Measurements from ENCODE around the gene GTF2IRD1. TPM values are rescaled to one million over a fixed set of nuclear protein-coding genes. Genes with fewer than 3 reads are reported as not detected.

The GTF2IRD1 gene, protein sequence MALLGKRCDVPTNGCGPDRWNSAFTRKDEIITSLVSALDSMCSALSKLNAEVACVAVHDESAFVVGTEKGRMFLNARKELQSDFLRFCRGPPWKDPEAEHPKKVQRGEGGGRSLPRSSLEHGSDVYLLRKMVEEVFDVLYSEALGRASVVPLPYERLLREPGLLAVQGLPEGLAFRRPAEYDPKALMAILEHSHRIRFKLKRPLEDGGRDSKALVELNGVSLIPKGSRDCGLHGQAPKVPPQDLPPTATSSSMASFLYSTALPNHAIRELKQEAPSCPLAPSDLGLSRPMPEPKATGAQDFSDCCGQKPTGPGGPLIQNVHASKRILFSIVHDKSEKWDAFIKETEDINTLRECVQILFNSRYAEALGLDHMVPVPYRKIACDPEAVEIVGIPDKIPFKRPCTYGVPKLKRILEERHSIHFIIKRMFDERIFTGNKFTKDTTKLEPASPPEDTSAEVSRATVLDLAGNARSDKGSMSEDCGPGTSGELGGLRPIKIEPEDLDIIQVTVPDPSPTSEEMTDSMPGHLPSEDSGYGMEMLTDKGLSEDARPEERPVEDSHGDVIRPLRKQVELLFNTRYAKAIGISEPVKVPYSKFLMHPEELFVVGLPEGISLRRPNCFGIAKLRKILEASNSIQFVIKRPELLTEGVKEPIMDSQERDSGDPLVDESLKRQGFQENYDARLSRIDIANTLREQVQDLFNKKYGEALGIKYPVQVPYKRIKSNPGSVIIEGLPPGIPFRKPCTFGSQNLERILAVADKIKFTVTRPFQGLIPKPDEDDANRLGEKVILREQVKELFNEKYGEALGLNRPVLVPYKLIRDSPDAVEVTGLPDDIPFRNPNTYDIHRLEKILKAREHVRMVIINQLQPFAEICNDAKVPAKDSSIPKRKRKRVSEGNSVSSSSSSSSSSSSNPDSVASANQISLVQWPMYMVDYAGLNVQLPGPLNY
- total RNA-seq (ENCODE audit: unreplicated experiment): 32.6 TPM
- long read RNA-seq, partial matches to known transcripts: 1 of 4 reads
- long read RNA-seq, other reads (novel, unspliced or antisense): 0 of 4 reads

DNA sequence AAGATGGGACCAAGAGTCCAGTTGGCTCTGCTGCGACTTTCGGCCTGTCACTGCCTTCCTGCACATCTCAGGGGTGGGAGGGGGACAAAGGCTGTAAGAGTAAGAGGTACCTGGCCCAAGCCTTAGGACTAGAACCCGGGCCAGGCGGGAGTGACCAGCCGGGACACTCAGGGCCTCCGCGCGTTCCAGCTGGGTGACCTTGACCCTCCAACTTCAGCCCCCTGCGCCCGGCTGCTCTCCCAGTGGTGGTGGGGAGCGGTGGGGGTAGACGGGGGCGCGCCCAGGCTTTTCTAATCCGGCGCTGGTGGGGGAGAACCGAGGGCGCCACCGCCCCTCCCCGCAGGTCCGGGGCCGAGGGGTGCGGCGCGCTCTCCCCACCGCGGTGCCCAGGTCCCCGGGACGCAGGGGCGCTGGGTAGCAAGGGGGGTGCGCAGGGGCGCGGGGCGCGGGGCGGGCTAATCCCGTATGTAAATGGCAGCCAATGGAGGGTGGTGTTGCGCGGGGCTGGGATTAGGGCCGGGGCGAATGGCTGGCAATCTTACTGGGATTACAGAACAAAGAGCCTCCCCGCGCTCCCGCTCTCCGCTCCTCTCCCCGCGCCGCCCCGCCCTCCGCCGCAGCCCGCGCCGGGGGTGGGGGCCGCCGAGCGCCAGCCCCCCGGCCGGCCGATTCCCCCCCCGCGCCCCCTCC is at the start of gene GTF2IRD1:
Gene GTF2IRD1, plus strand, starts transcription at position 585 of the 690 bp plus-strand sequence. CDS start 54,175 bp downstream, outside the sequence.
- Mint-ChIP-seq H3K27me3 (ENCODE audit: unreplicated experiment) (peaks cover 12% of the 10 kb centered on the region), H3K27ac (ENCODE audit: unreplicated experiment) (no peak within 1 kb of the TSS), H3K4me3 (ENCODE audit: unreplicated experiment) (peak within 1 kb of the TSS; percentile 83), H3K9me3 (ENCODE audit: unreplicated experiment) (no peaks in the 10 kb centered on the region), H3K4me1 (ENCODE audit: unreplicated experiment) (peaks cover 2% of the 10 kb centered on the region), H3K36me3 (ENCODE audit: low read depth, unreplicated experiment) (peaks cover 7% of the 10 kb centered on the region)
- TF ChIP-seq, protein P1, sequence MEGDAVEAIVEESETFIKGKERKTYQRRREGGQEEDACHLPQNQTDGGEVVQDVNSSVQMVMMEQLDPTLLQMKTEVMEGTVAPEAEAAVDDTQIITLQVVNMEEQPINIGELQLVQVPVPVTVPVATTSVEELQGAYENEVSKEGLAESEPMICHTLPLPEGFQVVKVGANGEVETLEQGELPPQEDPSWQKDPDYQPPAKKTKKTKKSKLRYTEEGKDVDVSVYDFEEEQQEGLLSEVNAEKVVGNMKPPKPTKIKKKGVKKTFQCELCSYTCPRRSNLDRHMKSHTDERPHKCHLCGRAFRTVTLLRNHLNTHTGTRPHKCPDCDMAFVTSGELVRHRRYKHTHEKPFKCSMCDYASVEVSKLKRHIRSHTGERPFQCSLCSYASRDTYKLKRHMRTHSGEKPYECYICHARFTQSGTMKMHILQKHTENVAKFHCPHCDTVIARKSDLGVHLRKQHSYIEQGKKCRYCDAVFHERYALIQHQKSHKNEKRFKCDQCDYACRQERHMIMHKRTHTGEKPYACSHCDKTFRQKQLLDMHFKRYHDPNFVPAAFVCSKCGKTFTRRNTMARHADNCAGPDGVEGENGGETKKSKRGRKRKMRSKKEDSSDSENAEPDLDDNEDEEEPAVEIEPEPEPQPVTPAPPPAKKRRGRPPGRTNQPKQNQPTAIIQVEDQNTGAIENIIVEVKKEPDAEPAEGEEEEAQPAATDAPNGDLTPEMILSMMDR (IDR thresholded peaks at IDR 0.05; ENCODE audit: unreplicated experiment): no peak
- DNase-seq (ENCODE audit: low spot score): peak; percentile 46

DNA sequence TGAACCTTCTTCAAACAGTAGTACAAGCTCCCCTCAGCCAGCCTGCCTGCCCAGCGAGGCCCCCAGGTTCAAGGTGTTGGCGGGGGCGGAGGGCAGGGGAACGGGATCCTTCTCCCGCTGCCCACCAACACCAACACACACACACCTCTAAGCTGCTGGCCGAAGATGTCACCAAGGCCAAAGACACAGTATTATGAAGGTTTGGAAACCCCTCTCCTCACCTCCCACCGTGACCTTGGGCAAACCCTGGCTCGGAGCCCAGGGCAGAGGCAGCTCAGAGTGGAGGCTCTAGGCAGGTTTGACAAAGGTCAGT is 49.4 kb upstream of the GTF2IRD1 start:
- TF ChIP-seq, protein P1 (IDR thresholded peaks at IDR 0.05; ENCODE audit: unreplicated experiment): no peak
- Mint-ChIP-seq H3K4me3 (ENCODE audit: unreplicated experiment) (no peak overlapping the region), H3K27me3 (ENCODE audit: unreplicated experiment) (peaks cover 6% of the 10 kb centered on the region)

DNA sequence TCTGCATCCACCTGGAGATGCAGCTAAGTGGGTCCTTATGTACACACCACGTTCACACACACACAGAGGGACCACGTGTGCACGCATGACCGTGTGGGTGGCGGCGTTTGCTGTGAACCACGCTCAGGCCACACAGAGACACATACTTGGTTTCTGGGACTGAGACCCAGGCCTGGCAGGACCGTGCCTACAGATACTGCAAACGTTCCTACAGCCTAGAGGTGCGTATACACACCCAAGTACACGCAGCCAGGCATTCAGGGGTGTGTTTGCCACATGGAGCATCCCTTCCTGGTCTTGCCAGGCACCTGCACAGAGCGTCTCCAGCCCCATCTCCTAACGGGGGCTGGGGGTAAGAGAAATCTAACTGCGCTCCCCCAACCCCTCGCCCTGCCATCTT is 49.0 kb upstream of the GTF2IRD1 start:
- TF ChIP-seq, protein P1 (IDR thresholded peaks at IDR 0.05; ENCODE audit: unreplicated experiment): no peak
- peaks cover 6% of the 10 kb centered on the region for H3K27me3 Mint-ChIP-seq (ENCODE audit: unreplicated experiment)
- DNase-seq (ENCODE audit: low spot score): no peak
- H3K27ac Mint-ChIP-seq (ENCODE audit: unreplicated experiment): no peak overlapping the region
- H3K36me3 Mint-ChIP-seq (ENCODE audit: low read depth, unreplicated experiment): peaks cover 11% of the 10 kb centered on the region
- H3K4me1 Mint-ChIP-seq (ENCODE audit: unreplicated experiment): peaks cover 4% of the 10 kb centered on the region
- no peak overlapping the region for H3K4me3 Mint-ChIP-seq (ENCODE audit: unreplicated experiment)
- H3K9me3 Mint-ChIP-seq (ENCODE audit: unreplicated experiment): no peaks in the 10 kb centered on the region

More for the DNA sequence above, 49.4 kb upstream of the GTF2IRD1 start:
- Mint-ChIP-seq H3K36me3 (ENCODE audit: low read depth, unreplicated experiment) (peaks cover 11% of the 10 kb centered on the region), H3K4me1 (ENCODE audit: unreplicated experiment) (peaks cover 1% of the 10 kb centered on the region), H3K9me3 (ENCODE audit: unreplicated experiment) (no peaks in the 10 kb centered on the region), H3K27ac (ENCODE audit: unreplicated experiment) (no peak overlapping the region)
- no peak for DNase-seq (ENCODE audit: low spot score)

DNA sequence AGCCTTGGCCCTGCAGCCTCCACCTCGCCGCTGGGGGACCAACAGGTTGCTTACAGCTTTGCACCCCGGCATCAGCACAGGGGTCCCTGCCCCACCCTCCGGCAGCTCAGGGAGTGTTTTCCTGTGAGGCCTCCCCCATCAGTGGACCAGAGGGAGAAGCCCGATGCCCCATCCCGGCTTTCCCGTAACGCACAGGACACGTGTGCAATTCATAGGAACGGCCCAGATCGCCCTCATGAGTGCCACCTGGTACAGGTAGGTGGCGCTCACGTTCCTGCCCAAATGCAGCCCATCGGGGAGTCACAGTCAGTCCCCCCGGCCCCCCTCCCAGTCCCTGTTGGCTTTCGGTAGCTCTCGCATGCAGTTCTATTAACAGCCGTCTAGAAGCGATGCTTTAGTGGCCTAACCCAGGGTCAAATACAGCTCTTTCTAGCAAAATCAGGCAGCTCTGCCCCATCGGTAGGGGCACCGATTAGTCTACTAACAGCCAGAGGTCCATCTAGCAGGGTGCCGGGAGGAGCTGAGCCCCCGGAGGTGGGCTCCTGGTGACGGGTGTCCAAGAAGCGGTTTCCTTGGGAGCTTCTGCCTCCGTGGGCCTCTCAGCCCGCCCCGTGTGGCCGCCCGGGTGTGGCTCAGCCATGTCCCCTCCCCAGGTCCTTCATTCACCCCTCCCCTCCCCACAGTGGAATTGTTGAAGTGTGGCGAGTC is 48.4 kb upstream of the GTF2IRD1 start:
- TF ChIP-seq, protein P1 (IDR thresholded peaks at IDR 0.05; ENCODE audit: unreplicated experiment): peak; percentile 57
- H3K9me3 Mint-ChIP-seq (ENCODE audit: unreplicated experiment): no peaks in the 10 kb centered on the region
- peaks cover 6% of the 10 kb centered on the region for H3K27me3 Mint-ChIP-seq (ENCODE audit: unreplicated experiment)
- H3K36me3 Mint-ChIP-seq (ENCODE audit: low read depth, unreplicated experiment): peaks cover 11% of the 10 kb centered on the region
- no peak overlapping the region for H3K4me3 Mint-ChIP-seq (ENCODE audit: unreplicated experiment)
- H3K27ac Mint-ChIP-seq (ENCODE audit: unreplicated experiment): no peak overlapping the region
- H3K4me1 Mint-ChIP-seq (ENCODE audit: unreplicated experiment): peaks cover 4% of the 10 kb centered on the region
- DNase-seq (ENCODE audit: low spot score): peak; percentile 43

Data from endothelial cell (in vitro differentiated cells).